NT2/D1 (cell line): ENCODE results near the gene ZNF189.

Source experiments
- SUZ12 ChIP-seq: IDR thresholded peaks from 2 replicates; pipeline ENCODE4 v1.6.1; 2011; ENCODE audit not compliant: insufficient read length, insufficient read depth; ENCODE audit errors: extremely low read depth
- YY1 ChIP-seq: IDR thresholded peaks from 2 replicates; pipeline ENCODE4 v1.6.1; 2011; ENCODE audit not compliant: insufficient read length, insufficient read depth
- ZNF274 ChIP-seq: IDR thresholded peaks from 2 replicates; pipeline ENCODE4 v1.6.1; 2011; ENCODE audit warnings: mild to moderate bottlenecking, low read depth, low read length

DNA sequence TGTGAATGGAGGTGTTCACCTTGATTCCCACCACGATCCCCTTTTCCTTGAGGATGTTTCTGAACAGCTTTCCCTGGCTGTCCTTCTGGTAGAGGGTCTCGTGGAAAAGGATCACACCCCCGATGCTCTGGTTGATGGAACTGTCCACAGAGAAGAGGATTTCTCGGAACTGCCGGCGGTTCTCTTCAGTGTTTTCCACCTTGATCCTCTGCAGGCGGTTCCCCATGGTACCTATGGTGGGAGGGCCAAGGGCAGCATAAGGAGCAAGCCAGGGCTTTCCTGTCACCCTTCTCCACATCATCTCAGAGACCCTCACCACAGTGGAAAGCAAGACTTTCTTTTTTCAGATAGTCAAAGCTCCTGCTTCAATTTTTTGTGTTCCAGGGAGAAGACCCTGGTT lies 31.1 kb downstream of the ZNF189 start:
- TF ChIP-seq ZNF274 (no peak), YY1 (no peak), SUZ12 (no peak)
